Activated CD4-positive, alpha-beta T cell treated with anti-CD3 and anti-CD28 coated beads, Interleukin-2, amount 50 U/mL, for 16 hours (primary cell): ENCODE results near the gene C9orf153.
"Not testable (repeated sequence)": the region's sequence is repeated elsewhere in the genome, so short reads cannot be mapped to it uniquely, and the experiment has no call there.

Experiments
- DNase-seq: peaks from one replicate; pipeline ENCODE4 v3.0.0-alpha.2; 2020

Gene C9orf153

GRCh38 chr9:86259557-86259956, at the start of gene C9orf153:
TSS of gene C9orf153 (minus strand) at chr9:86259657. CDS start at chr9:86229603, 30,054 bp downstream.
- DNase-seq: no peak

GRCh38 chr9:86308687-86309086, 49.2 kb upstream of the C9orf153 start:
- DNase-seq: no peak

GRCh38 chr9:86304236-86304730, 44.8 kb upstream of the C9orf153 start:
- no peak for DNase-seq

- DNase-seq: peak; percentile 81
Observed at GRCh38 chr9:86303316-86303975, 44.0 kb upstream of the C9orf153 start.

- DNase-seq: no peak
Observed at GRCh38 chr9:86301686-86302085, 42.2 kb upstream of the C9orf153 start.

- DNase-seq: no peak
Observed at GRCh38 chr9:86300701-86301100, 41.2 kb upstream of the C9orf153 start.

- DNase-seq: no peak
Observed at GRCh38 chr9:86298873-86299272, 39.4 kb upstream of the C9orf153 start.

- not testable (repeated sequence) for DNase-seq
Observed at GRCh38 chr9:86290341-86290740, 30.9 kb upstream of the C9orf153 start.

- no peak for DNase-seq
Observed at GRCh38 chr9:86288499-86289198, 29.2 kb upstream of the C9orf153 start.

- peak; percentile 42 for DNase-seq
Observed at GRCh38 chr9:86287013-86287412, 27.6 kb upstream of the C9orf153 start.

GRCh38 chr9:86286278-86286677, 26.8 kb upstream of the C9orf153 start:
- no peak for DNase-seq

GRCh38 chr9:86285261-86285660, 25.8 kb upstream of the C9orf153 start:
- no peak for DNase-seq

- no peak for DNase-seq
Observed at GRCh38 chr9:86282979-86283535, 23.6 kb upstream of the C9orf153 start.

GRCh38 chr9:86282077-86282978, 22.9 kb upstream of the C9orf153 start, which contains the start of gene ISCA1:
TSS of gene ISCA1 (minus strand) at chr9:86282538. CDS start at chr9:86282458, 80 bp downstream.
- peak; percentile 96 for DNase-seq

- no peak for DNase-seq
Observed at GRCh38 chr9:86281593-86282076, 22.2 kb upstream of the C9orf153 start.

- no peak for DNase-seq
Observed at GRCh38 chr9:86280580-86280979, 21.1 kb upstream of the C9orf153 start.

GRCh38 chr9:86279839-86280238, 20.4 kb upstream of the C9orf153 start:
- DNase-seq: no peak

GRCh38 chr9:86277072-86277471, 17.6 kb upstream of the C9orf153 start:
- DNase-seq: no peak

GRCh38 chr9:86275962-86276361, 16.5 kb upstream of the C9orf153 start:
- no peak for DNase-seq

GRCh38 chr9:86274821-86275643, 15.6 kb upstream of the C9orf153 start:
- no peak for DNase-seq

GRCh38 chr9:86272221-86272620, 12.8 kb upstream of the C9orf153 start:
- DNase-seq: no peak

GRCh38 chr9:86263876-86264275, 4.4 kb upstream of the C9orf153 start:
- no peak for DNase-seq
